WERI-Rb-1 (cell line): Measurements from ENCODE around the gene DROSHA.

Experiments
- DNase-seq: peaks from one replicate; pipeline ENCODE4 v3.0.0-alpha.2; 2020
- H3K27ac ChIP-seq: fragments of 250-450 bp; sonication (Bioruptor Pico); 2 replicates; pipeline ENCODE4 v1.5.1; 2020; ENCODE audit warnings: mild to moderate bottlenecking, moderate library complexity
- H3K27me3 ChIP-seq: fragments of 250-450 bp; sonication (Bioruptor Pico); 2 replicates; pipeline ENCODE4 v1.5.1; 2021; ENCODE audit warnings: mild to moderate bottlenecking, low read depth, moderate library complexity; ENCODE audit not compliant: insufficient read depth, severe bottlenecking
- H3K36me3 ChIP-seq: fragments of 250-450 bp; sonication (Bioruptor Pico); 2 replicates; pipeline ENCODE4 v1.5.1; 2020; ENCODE audit warnings: mild to moderate bottlenecking, moderate library complexity
- H3K4me3 ChIP-seq: 2 replicates; pipeline ENCODE4 v1.5.1; 2011; ENCODE audit warnings: low read depth, mild to moderate bottlenecking, control low read depth, low read length
- H3K9me3 ChIP-seq: fragments of 250-450 bp; sonication (Bioruptor Pico); 2 replicates; pipeline ENCODE4 v1.5.1; 2021; ENCODE audit warnings: mild to moderate bottlenecking, moderate library complexity; ENCODE audit not compliant: severe bottlenecking
- TF ChIP-seq, protein P1 (sequence below): IDR thresholded peaks from 2 replicates; pipeline ENCODE4 v1.5.1; 2011; ENCODE audit warnings: low read depth, mild to moderate bottlenecking, control low read depth, inconsistent platforms, low read length

Gene DROSHA

DNA sequence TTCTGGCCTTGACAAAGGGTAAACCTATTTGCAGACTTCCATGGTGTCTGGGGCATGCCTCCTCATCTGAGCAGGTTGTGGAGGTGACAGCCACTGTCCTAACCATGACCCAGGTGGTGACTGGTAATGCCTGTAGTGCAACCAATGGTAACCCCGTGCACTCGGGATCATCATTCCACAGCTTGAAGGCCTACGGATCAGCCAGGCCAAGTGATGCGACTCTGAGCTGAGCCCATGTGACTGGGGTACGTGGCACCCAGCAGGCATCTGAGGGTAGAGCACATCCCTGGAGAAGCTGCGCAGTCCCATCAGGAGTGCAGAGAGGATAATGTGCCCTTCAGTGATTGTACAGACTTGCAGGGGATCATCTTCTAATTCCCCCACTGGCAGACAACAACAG is 35.0 kb downstream of the DROSHA start:
- peak; percentile 37 for DNase-seq
- no peak overlapping the region for H3K4me3 ChIP-seq
- peaks cover 100% of the 10 kb centered on the region for H3K36me3 ChIP-seq
- H3K27me3 ChIP-seq: no peaks in the 10 kb centered on the region
- TF ChIP-seq, protein P1, sequence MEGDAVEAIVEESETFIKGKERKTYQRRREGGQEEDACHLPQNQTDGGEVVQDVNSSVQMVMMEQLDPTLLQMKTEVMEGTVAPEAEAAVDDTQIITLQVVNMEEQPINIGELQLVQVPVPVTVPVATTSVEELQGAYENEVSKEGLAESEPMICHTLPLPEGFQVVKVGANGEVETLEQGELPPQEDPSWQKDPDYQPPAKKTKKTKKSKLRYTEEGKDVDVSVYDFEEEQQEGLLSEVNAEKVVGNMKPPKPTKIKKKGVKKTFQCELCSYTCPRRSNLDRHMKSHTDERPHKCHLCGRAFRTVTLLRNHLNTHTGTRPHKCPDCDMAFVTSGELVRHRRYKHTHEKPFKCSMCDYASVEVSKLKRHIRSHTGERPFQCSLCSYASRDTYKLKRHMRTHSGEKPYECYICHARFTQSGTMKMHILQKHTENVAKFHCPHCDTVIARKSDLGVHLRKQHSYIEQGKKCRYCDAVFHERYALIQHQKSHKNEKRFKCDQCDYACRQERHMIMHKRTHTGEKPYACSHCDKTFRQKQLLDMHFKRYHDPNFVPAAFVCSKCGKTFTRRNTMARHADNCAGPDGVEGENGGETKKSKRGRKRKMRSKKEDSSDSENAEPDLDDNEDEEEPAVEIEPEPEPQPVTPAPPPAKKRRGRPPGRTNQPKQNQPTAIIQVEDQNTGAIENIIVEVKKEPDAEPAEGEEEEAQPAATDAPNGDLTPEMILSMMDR: no peak
- H3K27ac ChIP-seq: no peak overlapping the region; the same call in 1 of the 2 replicates
- H3K9me3 ChIP-seq: no peaks in the 10 kb centered on the region

DNA sequence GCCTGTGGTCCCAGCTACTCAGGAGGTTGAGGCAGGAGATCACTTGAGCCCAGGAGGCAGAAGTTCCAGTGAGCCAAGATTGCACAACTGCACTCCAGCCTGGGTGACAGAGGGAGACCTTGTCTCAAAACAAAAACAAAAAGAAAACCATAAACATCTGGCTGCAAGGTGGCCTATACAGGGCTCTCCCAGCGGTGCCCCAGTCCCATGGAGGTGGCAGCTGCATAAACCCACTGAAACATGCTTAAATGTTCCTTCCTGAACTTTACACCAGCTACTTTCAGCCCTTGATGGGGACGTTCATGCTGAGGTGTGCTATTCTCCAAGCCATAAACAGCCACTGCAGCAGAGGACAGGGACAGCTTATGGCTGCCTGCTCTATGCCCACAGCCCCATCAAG is 35.6 kb downstream of the DROSHA start:
- H3K36me3 ChIP-seq: peaks cover 98% of the 10 kb centered on the region
- no peak overlapping the region for H3K4me3 ChIP-seq

DNA sequence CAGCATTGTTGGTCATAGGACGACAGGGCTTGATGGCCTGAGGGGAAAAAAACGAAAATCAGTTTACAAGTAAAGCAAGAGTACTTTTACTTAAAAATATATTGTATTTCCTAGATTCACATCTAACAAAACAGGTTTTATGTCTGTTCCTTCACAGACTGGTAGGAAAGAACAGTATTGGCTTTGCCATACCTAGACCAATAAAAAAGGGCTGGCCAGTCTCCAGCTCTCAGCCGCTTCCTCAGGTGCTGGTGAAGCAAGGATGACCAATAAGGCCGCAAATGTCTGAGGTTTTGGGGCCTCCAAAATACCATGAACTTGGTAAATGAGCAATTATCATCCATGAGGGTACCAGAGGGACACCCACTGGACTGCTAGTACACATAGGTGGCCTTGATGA is 36.6 kb downstream of the DROSHA start:
- no peak overlapping the region for H3K4me3 ChIP-seq
- TF ChIP-seq, protein P1: no peak
- H3K27ac ChIP-seq: no peak overlapping the region
- H3K36me3 ChIP-seq: peaks cover 96% of the 10 kb centered on the region
- no peaks in the 10 kb centered on the region for H3K27me3 ChIP-seq
- DNase-seq: no peak
- no peaks in the 10 kb centered on the region for H3K9me3 ChIP-seq

More for the DNA sequence above, 35.6 kb downstream of the DROSHA start:
- TF ChIP-seq, protein P1: no peak
- H3K27me3 ChIP-seq: no peaks in the 10 kb centered on the region
- no peak for DNase-seq
- H3K9me3 ChIP-seq: no peaks in the 10 kb centered on the region
- H3K27ac ChIP-seq: no peak overlapping the region

DNA sequence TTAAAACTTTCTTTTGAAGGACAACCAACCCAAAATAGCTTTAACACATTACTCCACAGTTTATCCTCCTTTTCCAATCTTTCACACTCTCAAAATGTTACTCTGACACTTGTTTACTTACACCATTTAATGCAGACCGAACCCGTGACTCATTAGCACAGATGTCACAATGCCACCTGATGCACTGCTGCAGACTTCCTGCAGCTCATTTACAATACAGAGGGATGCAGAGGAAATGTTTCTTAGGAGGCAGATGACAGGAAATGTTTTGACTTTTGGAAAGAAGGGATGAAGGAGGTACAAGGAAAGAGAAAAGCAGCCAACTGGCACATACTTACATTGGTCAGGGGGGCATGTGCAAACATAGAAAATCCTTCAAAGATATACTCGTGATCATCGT is 39.0 kb downstream of the DROSHA start:
- Histone ChIP-seq H3K27ac (no peak overlapping the region), H3K4me3 (no peak overlapping the region), H3K9me3 (no peaks in the 10 kb centered on the region), H3K27me3 (no peaks in the 10 kb centered on the region), H3K36me3 (peaks cover 87% of the 10 kb centered on the region)
- DNase-seq: no peak
- TF ChIP-seq, protein P1: no peak

DNA sequence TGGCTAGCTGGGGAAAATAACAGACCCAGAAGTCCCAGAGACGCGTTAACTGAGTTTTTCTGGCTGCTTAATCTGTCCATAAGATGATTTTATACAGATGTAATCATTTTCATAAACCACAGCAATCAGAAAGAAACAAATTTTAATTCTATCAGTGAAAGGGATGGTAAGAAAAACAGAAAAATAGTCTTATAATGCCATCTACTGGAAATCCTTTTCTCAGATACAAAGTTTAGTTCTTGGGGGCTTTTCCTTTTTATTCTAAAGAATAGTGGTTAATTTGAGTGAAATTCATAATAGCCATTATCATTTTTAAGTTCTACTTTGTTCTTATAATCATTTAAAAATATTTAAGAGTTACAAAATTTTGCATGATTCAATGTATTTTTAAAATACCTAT is 44.4 kb downstream of the DROSHA start:
- no peaks in the 10 kb centered on the region for H3K27me3 ChIP-seq
- TF ChIP-seq, protein P1: no peak
- H3K36me3 ChIP-seq: peaks cover 75% of the 10 kb centered on the region
- DNase-seq: no peak
- no peak overlapping the region for H3K27ac ChIP-seq
- no peak overlapping the region for H3K4me3 ChIP-seq
- no peaks in the 10 kb centered on the region for H3K9me3 ChIP-seq

DNA sequence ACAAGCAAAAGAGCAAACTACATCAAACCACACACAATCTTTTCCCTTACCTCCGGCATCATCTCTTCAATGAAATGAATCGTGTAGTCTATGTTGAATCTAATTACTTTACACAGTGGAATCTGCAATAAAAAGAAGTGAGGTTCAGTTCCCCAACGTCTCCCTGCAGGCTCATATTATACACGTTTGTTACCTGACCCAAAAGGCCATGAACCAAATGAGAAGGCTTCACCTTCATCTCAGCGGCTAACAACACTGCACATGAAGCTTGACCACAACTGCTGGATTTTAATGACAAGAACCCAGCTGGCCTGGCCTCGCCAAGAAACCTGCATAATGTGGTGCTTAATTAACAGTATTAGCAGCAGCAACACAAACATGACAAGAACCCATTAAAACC is 45.5 kb downstream of the DROSHA start:
- H3K36me3 ChIP-seq: peaks cover 77% of the 10 kb centered on the region
- no peak overlapping the region for H3K4me3 ChIP-seq
- H3K9me3 ChIP-seq: no peaks in the 10 kb centered on the region
- TF ChIP-seq, protein P1: no peak
- no peak overlapping the region for H3K27ac ChIP-seq
- H3K27me3 ChIP-seq: no peaks in the 10 kb centered on the region
- no peak for DNase-seq
